Measurements from ENCODE around the gene RBMS3. TPM values are rescaled to one million over a fixed set of nuclear protein-coding genes. Genes with fewer than 3 reads are reported as not detected.

Gene RBMS3
- total and polyA plus RNA-seq, 3 donors from 2014 or later: 5.6 to 36.2 (median 19.7) TPM

DNA sequence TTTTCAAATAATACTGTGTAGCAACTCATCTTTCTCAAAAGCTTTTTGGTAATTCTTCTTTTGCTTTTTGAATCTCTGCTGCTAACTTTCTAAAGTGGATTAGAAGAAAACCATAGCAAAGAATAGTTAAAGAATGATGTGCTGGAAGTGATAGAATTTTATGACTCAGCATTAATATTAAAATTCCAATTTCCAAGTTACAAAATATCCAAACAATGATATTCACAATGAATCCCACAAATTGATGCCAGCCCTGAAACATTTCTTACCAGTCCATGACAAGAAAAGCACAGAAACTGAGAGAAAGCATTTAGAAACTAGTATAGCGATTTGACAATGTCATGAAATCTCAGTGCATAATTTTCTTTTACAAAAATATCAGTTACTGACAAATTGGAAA is 482.2 kb downstream of the RBMS3 start:
- Histone ChIP-seq H3K27me3 (no peaks in the 10 kb centered on the region), H3K4me1 (peaks cover 8% of the 10 kb centered on the region), H3K4me3 (no peak overlapping the region), H3K9me3 (no peaks in the 10 kb centered on the region), H3K27ac (no peak overlapping the region), H3K36me3 (ENCODE audit: low read depth, missing control alignments) (no peaks in the 10 kb centered on the region)
- WGBS, 2 donors: 88 to 97% methylated on average over 1 of the region's 1 CpG
- intact Hi-C loops (cut with DNase I; ENCODE audit: low total_unique reads): no loop called here
- no peak for DNase-seq
- no peak for TF ChIP-seq POLR2A (IDR thresholded peaks at IDR 0.05)
- TF ChIP-seq, protein P1, sequence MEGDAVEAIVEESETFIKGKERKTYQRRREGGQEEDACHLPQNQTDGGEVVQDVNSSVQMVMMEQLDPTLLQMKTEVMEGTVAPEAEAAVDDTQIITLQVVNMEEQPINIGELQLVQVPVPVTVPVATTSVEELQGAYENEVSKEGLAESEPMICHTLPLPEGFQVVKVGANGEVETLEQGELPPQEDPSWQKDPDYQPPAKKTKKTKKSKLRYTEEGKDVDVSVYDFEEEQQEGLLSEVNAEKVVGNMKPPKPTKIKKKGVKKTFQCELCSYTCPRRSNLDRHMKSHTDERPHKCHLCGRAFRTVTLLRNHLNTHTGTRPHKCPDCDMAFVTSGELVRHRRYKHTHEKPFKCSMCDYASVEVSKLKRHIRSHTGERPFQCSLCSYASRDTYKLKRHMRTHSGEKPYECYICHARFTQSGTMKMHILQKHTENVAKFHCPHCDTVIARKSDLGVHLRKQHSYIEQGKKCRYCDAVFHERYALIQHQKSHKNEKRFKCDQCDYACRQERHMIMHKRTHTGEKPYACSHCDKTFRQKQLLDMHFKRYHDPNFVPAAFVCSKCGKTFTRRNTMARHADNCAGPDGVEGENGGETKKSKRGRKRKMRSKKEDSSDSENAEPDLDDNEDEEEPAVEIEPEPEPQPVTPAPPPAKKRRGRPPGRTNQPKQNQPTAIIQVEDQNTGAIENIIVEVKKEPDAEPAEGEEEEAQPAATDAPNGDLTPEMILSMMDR (IDR thresholded peaks at IDR 0.05): no peak

GRCh38 chr3:29764041-29764440 is 483.2 kb downstream of the RBMS3 start:
- WGBS, 2 donors: 87 to 92% methylated on average over 3 of the region's 3 CpGs
- Histone ChIP-seq H3K4me3 (no peak overlapping the region), H3K4me1 (peaks cover 8% of the 10 kb centered on the region), H3K27me3 (no peaks in the 10 kb centered on the region), H3K36me3 (ENCODE audit: low read depth, missing control alignments) (no peaks in the 10 kb centered on the region), H3K9me3 (no peaks in the 10 kb centered on the region), H3K27ac (no peak overlapping the region)
- intact Hi-C loops (cut with DNase I; ENCODE audit: low total_unique reads): no loop called here
- TF ChIP-seq, protein P1 (IDR thresholded peaks at IDR 0.05): no peak
- no peak for TF ChIP-seq POLR2A (IDR thresholded peaks at IDR 0.05)
- DNase-seq: no peak

- H3K27me3 ChIP-seq: no peaks in the 10 kb centered on the region
- intact Hi-C loops (cut with DNase I; ENCODE audit: low total_unique reads): no loop called here
- no peak for TF ChIP-seq POLR2A (IDR thresholded peaks at IDR 0.05)
- TF ChIP-seq, protein P1 (IDR thresholded peaks at IDR 0.05): peak; percentile 38 to 64 (median 62)
- 52 to 59% methylated on average over 2 of the region's 2 CpGs for WGBS, 2 donors
- peaks cover 2% of the 10 kb centered on the region for H3K4me1 ChIP-seq
- peak; percentile 61 for DNase-seq
- no peak overlapping the region for H3K27ac ChIP-seq
- H3K36me3 ChIP-seq (ENCODE audit: low read depth, missing control alignments): no peaks in the 10 kb centered on the region
- H3K9me3 ChIP-seq: no peaks in the 10 kb centered on the region
- H3K4me3 ChIP-seq: no peak overlapping the region
These were observed 483.9 kb downstream of the RBMS3 start for GRCh38 chr3:29764603-29765254.

DNA sequence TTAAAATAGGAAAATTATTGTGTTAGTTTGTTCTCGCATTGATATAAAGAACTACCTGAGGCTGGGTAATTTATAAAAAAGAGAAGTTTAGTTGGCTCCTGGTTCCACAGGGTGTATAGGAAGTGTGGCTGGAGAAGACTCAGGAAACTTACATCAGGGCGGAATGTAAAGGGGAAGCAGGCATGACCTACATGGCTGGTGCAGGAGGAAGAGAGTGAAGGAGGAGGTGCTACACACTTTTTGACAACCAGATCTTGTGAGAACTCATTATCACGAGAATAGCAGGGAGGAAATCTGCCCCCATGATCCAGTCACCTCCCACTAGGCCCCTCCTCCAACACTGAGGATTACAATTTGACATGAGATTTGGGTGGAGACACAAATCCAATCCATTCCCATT is 490.7 kb downstream of the RBMS3 start:
- DNase-seq: no peak
- Histone ChIP-seq H3K27me3 (no peaks in the 10 kb centered on the region), H3K27ac (no peak overlapping the region), H3K4me1 (no peaks in the 10 kb centered on the region), H3K9me3 (no peaks in the 10 kb centered on the region), H3K4me3 (no peak overlapping the region), H3K36me3 (ENCODE audit: low read depth, missing control alignments) (no peaks in the 10 kb centered on the region)
- WGBS, 2 donors: 84 to 90% methylated on average over 3 of the region's 3 CpGs
- TF ChIP-seq POLR2A (IDR thresholded peaks at IDR 0.05): no peak
- TF ChIP-seq, protein P1 (IDR thresholded peaks at IDR 0.05): no peak
- intact Hi-C loops (cut with DNase I; ENCODE audit: low total_unique reads): no loop called here

- Histone ChIP-seq H3K27me3 (no peaks in the 10 kb centered on the region), H3K27ac (no peak overlapping the region), H3K9me3 (no peaks in the 10 kb centered on the region), H3K4me1 (no peaks in the 10 kb centered on the region), H3K4me3 (no peak overlapping the region), H3K36me3 (ENCODE audit: low read depth, missing control alignments) (no peaks in the 10 kb centered on the region)
- no peak for TF ChIP-seq POLR2A (IDR thresholded peaks at IDR 0.05)
- TF ChIP-seq, protein P1 (IDR thresholded peaks at IDR 0.05): no peak
- DNase-seq: no peak
- intact Hi-C loops (cut with DNase I; ENCODE audit: low total_unique reads): no loop called here
- WGBS, 2 donors: 78 to 82% methylated on average over 4 of the region's 4 CpGs
These were observed 491.6 kb downstream of the RBMS3 start for GRCh38 chr3:29772436-29772835.
